Measurements from ENCODE around the gene TMOD4. TPM values are rescaled to one million over a fixed set of nuclear protein-coding genes. Genes with fewer than 3 reads are reported as not detected.

TMOD4 gene
- total RNA-seq, 1 experiment from 2014 or later = 0.36 TPM

DNA sequence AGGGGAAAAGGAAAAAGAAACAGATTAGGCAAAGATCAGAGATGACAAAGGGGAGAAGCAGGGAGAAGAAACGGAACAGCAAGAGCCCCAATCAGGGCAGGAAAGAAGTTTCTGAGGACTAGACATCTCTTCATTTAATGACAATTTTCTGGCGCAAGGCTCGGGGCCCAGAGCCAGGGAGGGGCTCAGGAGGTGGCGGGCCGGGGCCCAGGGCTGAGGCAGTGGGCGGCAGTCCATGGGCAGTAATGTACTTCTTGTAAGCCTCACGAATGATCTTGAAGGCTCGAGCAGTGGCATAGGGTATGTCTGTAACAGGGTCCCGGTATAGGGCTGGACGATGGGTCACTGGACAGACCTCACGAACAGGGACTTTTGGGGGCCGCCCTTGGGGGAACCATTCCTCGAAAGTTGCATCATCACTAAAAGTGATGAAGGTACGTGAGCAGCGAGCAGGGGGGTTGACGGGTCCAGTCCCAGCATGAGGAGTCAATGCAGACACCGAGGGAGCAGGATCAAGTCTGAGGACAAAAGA is 799 bp upstream of the TMOD4 start:
- DNase-seq (ENCODE audit: low read depth) = no peak

DNA sequence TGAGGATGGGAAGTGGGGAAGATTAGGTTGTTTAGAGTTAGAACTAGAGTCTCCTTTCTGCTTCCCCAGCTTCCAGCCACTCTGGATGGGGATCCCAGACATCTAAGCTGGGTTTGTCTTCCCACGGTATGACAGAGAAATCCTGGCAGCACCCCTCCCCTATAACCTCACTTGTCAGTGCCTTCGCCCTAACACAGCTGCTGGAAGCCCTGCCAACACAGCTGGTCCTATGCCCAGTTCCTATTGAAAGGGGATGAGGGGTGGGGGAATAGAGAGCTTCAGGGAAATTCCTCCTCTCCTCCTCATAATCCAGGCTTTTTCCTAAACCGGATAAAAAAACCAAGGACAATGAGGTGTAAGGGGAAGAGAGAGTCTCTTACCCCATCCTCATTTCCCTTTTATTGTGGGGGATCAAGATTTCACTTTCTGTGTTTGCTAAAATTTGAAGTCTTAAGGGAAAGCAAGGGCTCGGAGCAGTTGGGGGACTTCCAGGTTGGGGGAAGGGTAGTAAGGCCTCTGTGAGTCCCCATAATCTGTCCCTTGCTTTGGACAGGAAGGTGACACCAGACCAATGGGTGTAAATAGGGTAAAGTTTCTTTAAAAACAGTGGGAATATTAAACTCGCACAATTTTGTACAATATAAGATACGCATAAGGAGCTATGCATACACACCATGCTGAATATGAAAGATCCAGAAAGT is 590 bp downstream of the TMOD4 start:
- no peak for DNase-seq (ENCODE audit: low read depth)

DNA sequence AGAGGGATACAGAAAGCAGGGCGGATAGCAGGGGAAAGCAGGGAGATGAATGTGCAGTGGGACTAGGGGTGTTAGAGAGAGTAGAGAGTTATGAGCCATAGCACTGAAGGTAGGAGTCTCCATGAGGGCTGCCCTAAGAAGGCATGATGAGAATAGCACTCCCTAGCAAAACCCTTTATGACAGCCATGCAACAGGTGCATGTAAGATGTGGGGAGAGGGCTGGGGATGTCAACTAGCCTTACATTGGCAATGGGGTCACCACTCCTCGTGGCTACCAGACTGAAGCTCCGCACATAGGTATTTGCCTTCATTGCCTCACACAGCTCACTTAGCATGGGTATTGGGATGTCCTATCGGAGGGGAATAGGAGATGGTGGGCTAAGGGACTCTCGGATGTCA is 4.6 kb downstream of the TMOD4 start:
- DNase-seq (ENCODE audit: low read depth) = no peak

DNA sequence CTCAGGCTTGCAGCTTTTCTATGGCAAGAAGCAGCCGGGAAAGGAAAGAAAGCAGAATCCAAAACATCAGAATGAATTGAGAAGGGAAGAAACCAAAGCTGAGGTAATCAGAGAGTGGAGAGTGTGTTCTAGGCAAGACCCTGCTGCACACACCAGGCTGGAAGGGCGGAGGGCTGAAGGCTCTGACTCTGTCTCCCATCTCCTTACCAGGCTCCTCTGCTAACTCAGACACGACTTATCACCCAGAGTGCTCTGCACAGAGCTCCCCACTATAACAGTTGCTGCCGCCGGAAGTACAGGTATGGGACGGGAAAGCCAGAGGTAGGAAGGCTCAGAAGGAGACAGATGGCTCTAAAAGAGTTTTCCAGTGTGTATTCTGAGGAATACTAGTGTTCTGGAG is 8.7 kb downstream of the TMOD4 start:
- DNase-seq (ENCODE audit: low read depth) = no peak

DNA sequence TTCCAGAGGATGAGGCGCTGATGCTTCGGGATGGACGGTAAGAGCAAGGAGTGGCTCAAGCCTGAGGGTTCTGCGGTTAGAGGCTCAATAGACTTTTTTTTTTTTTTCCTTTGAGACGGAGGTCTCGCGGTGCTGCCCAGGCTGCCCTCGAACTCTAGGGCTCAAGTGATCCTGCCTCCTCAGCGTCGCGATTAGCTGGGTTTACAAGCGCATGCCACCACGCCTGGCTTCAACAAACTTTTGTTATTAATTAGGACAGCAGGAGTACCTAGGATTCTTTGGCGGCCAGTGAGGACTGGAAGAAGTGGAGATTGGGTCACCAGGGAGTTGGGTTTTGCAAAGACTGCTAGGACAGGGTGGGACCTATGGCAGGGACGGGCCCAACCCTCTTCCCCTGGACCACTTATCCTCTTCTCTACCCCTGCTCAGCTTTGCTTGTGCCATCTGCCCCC is 9.2 kb downstream of the TMOD4 start:
- peak; percentile 72 for DNase-seq (ENCODE audit: low read depth)

DNA sequence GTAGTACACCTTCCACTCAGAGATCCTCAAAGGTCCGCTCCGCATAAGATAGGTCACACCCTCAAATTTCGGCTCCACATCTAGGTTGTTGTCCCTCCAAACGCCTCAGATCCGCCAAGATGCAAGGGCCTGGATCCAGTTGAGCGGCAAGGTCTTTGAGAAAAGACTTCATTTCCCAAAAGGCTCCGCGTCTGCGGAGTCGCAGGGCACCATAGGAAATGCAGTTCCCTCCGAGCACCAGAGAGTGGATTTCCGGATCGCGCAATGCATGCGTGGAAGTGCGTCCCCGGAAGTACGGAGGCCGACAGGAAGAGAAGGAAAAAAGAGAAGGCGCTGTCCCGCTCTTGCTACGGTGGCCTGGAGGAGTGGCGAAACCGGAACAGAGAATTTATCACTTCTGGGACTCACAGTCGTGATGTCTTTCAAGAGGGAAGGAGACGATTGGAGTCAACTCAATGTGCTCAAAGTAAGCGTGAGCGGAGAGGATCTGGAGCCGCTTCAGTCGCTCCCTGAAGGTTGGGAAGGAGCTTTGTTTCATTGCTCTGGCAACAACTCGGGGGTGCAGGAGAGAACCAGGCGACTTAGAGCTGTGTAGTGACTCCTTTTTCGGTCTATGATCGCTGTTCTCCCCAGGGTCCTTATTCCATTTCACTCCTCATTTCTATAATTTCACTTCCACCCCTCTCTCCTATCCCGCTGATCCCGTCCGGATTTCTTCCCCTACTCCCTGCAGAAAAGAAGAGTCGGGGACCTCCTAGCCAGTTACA is 9.9 kb downstream of the TMOD4 start, which contains the start of the genes LYSMD1 and SCNM1:
Gene LYSMD1 (minus strand): TSS at position 165 of the 767 bp plus-strand sequence. CDS start 644 bp downstream, outside the sequence.
Gene SCNM1 (plus strand): TSS at position 407 of the 767 bp plus-strand sequence. CDS start 9 bp downstream, at position 416.
- DNase-seq (ENCODE audit: low read depth) = peak; percentile 99

DNA sequence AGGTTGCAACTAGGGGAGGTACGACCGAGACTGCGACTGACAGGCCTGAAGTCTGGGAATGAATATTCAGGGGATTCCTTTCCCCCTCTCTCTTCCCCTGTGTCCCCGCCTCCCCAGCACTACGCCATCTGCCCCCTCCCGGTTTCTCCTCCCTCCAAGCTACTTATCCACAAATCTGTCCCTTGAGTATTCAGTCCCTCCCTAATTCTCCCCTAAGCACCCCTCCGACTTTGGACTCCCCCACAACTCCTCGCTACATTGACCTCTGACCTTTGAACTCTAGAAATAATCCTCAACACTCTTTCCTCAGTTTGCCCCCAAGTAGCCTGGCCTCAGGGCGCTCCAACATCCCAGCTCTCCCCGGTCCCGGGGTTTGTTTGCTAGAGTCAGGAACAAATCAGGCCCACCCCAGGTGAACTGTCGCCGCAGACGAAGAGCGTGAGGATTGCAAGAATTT is 10.5 kb downstream of the TMOD4 start:
- DNase-seq (ENCODE audit: low read depth) = peak; percentile 57

DNA sequence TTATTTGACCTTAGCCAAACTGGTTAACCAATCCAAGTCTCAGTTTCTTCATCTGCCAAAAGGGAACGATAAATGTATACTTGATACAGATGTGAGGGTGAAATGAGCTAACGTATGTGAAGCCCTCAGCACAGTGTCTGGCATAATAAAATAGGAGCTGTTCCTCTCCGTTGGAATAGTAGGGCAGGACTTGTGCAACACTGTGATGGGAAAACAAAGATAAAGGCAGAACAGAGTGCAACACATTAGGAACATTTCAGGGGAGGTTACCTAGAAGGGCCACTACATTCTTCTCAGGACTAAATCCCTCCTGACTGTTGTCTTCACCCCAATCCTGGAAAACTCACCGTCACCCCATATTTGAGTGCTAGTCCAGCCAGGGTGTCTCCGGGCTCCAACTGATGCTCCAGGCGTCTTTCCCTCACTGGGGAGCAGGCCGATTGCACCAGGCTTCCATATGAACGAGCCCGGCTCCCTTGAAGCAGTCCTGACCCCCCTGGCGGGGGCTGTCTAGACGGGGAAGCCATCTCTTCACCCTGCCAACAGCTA is 11.0 kb downstream of the TMOD4 start:
- no peak for DNase-seq (ENCODE audit: low read depth)

DNA sequence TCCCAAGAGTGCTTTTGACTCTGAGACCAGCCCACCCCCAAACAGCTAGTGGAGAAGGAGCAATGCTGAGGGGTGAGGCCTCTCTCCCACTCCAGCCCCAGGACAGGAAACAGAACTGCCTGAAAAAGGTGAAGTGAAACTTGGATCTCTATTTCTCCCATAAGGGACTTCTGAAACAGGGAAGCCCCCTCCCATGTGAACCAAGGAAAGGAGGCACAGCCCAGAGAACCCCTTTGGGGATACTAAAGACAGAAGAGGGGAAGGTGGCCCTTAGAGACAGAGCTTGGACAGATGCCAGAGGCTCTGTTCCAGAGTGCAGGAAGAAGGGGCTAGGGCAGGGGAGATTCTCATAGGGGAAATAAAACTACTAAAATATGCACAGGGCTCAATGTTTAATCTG is 16.4 kb downstream of the TMOD4 start:
- DNase-seq (ENCODE audit: low read depth) = no peak

DNA sequence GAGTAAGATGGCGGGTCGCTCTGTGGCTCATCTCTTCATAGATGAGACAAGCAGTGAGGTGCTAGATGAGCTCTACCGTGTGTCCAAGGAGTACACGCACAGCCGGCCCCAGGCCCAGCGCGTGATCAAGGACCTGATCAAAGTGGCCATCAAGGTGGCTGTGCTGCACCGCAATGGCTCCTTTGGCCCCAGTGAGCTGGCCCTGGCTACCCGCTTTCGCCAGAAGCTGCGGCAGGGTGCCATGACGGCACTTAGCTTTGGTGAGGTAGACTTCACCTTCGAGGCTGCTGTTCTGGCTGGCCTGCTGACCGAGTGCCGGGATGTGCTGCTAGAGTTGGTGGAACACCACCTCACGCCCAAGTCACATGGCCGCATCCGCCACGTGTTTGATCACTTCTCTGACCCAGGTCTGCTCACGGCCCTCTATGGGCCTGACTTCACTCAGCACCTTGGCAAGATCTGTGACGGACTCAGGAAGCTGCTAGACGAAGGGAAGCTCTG is 17.0 kb downstream of the TMOD4 start:
- no peak for DNase-seq (ENCODE audit: low read depth)

DNA sequence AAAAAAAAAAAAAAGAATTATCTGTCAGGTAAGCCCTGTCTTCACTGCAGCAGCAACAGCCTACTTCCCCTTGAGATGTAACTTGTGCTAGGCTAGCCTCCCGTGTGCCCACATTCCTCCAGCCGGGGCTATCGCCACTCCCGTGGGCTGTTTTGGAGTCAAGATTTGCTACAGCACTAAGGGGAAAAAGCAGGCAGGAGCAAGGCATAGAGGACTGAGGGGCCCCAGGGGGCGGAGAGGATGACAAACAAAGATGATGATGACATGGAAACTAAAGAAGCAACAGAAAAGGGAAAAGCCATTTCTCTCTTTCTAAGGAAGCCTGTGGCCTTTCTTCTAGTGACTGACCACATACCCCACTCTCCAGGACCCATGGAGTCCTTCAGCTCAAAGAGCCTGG is 17.5 kb downstream of the TMOD4 start:
- DNase-seq (ENCODE audit: low read depth) = no peak

DNA sequence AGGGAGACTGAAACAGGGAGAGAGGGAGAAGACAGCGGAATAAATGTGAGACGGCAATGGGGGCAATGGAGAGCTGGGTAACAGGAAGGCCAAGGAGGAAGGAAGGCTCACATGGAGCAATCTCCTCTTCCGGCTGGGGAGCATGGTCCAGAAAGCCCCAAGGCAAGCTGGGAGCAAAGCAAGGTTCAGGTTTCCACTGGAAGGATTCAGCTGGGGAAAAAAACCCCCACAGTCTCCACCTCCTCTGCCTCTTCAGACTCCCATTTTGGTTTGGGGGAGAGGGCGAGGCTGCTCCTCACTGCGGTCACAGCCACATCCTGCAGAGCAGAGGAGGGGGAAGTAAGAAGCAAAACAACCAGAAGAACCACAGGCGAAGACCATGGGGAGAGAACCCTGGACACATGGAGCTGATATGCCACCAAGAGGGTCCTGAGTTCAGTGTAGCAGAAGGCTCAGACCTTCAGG is 18.7 kb downstream of the TMOD4 start:
- no peak for DNase-seq (ENCODE audit: low read depth)

DNA sequence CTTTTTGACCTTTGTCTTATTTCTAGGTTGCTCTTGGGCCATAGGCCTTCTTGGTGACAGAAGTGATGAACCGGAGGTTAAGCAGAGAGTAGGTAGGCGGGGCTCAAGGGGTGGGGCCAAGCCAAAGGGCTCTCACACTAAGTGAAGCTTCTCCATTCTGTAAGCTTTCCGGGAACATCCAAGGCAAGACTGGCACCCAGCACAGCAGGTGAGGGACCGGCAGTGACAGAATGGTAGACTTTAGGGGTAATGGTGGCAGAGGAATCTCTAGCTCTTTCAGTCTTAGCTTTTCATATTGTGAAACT is 19.3 kb downstream of the TMOD4 start, which contains the start of gene TNFAIP8L2:
Gene TNFAIP8L2 (plus strand): TSS at position 135 of the 305 bp plus-strand sequence. CDS start 2,049 bp downstream, outside the sequence.
- no peak for DNase-seq (ENCODE audit: low read depth)

DNA sequence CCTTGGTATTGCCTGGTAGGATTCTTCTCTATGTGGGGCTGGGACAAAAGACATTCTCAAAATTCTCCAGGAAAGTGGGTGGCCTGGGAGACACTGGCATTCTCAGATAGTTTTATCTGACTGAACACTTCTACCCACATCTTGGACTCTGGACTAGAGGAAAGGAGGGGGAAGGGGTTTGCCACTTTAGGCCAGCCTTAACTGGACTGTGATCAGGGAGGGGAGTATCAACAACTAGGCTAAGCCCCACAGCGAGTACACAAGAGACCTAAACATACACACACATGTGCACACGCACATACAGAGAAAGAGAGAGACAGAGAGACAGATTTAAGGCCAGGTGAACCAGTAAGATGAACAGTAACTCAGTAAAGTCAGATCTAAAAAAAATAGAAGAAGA is 28.1 kb downstream of the TMOD4 start:
- no peak for DNase-seq (ENCODE audit: low read depth)

DNA sequence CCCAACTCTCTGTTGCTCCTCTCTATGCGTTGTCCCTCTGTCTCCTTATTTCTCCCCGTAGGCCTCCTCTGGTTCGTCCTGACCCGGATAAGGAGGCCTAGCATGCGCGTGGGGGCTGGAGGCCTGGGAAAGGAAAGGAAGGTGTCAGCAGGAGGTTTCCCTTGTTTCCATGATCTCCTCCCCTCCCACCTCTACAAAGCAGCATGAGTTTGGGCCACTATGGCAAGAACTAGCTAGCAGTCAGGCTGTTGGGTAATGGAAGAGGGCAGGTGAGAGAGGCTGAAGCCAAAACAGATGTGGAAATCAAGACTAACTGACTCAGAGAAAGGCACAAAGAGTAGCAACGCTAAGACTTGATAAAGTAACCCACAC is 28.7 kb downstream of the TMOD4 start:
- DNase-seq (ENCODE audit: low read depth) = no peak

DNA sequence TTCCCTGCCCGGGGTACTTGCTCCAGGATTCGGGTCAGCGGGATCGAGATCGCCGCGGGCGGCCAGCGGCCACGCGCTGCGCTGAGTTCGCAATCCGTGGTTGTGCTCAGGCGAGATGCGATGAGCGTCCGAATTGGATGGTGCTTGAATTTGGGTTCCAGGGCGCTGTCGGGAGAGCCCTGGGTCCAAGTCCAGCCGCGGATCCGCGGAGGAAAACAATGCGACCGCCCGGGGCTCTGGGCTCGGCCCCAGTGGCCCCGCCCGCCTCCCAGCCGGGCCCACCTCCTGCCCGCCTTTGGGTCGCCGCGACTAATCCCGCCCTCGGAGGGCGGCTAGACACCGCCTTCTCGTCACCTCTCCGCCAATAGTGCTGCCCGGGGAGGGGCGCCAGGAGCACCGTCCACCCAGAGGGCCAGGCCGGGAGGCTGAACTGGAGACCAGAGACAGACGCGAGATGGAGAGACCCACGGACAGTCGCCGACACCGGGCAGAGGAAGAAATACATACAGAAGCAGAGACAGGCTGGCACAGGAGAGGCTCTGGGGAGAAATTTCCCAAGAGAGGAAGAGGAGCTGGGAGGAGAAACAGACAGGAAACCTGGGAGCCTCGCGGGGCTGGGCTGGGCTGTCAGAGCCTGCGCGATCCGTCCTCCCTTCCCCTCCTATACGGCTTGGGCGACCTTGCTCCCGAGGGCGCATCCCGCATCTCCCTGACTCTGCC is 29.2 kb downstream of the TMOD4 start, which contains the start of gene SEMA6C:
Gene SEMA6C (minus strand): TSS at position 220 of the 720 bp plus-strand sequence. CDS start 4,010 bp downstream, outside the sequence.
- peak; percentile 89 for DNase-seq (ENCODE audit: low read depth)

DNA sequence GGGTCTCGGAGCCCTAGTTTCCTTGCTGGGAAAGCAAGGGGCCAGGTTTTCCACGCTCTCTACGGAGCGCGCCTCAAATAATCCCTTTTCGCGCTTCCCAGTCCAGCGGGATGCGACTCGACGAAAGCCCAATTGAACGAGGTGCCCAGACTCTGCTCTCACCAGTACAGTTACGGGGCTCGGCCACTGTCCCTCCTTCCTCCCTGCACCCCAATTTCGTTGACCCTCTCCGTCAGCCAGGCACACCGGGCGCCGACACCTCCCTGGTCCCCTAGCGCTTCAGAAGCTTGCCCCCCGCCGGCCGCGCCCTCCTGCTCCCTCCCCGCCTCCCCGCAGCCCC is 29.7 kb downstream of the TMOD4 start:
- no peak for DNase-seq (ENCODE audit: low read depth)

DNA sequence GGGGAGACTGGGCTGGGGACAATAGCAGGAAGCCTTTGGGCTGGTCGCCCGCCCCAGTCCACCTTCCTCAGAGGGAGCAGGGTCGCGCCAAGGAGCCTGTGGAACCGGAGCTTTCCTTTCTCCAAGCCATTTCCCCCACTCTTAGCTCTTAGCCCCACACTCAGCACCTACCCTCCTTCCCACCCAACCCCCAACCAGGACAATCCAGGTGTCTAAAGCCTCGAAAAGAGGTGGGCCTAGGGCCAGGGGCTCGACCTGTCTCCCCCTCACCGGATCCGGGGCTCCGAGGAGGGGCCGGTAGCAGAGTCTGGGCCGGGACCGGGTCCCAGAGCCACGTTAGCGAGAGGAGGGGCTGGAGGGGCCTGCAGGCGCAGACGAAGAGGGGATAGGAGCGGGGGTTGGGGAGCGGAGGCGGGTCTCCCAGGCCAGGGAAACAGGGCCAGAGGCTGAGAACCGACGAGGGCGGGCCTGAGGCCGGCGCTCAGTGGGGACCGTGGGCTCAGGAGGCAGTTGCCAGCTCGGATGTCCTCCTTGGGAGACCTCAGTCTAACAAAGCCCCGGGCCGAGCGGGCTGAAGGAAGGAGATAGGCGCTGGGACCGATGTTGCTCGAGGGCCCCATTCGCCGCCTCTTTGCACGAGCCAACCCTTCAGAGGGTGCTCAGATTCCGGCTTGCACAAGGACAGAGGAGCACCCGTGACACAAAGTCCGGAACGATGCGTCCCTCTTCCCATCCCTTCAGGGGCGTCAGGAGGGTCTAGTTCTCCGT is 30.3 kb downstream of the TMOD4 start:
- no peak for DNase-seq (ENCODE audit: low read depth)

DNA sequence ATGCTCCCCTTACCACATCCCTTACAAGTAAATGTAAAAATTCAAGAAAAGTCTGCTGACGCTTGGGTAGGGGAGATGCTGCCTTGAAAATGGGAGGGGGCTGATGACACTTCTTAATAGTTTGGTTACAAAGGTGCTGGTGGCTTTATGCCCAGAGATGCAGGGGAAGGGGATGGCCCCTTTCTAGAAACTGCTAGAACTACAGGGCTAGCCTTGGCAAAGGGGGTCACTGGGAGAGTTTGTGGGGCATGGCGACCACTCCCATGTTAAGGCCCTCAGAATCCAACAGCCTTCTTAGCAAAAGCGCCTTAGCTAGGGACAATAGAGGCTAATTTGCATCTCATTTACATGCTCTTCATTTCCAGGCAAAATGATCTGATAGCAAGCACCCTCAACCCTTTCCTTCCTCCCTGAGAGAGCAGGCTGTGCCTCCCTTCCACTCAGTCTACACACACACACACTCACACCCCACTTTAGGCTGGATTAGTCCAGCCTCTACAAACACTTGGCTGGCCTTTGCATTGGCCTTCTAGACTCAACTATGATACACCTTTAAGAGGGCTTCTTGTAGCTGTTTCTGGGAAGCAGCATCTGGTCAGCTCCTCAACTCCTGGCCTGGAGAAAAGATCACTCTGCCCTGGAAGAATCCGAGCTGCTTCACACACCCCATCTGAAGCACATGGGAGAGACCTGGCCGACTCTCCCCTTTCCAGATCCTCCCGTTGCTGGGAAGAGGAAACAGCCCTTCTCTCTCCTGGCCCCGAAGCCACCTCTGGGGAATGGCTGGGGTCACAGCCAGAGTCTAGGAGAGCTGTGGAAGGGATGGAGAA is 31.1 kb downstream of the TMOD4 start:
- no peak for DNase-seq (ENCODE audit: low read depth)

DNA sequence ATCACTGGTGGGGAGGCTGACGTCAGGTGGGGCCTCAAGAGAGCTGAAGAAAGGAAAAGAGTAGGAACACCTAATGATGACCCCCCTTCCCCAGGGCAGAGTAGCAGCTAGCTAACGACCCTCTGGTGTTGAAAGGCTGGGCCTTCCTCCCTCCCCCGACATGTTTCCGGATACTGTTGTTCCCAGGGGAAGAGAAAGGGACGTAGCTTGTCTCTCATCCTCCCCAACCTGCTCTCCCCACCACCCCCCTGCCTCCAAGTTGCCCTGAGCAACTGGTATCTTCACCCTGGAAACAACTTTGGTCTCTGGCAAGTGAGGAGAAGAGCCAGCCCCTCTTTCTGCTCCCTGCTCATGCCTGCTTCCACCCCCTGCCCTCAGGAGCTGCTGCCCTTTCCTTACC is 31.8 kb downstream of the TMOD4 start:
- DNase-seq (ENCODE audit: low read depth) = no peak
